Measurements from ENCODE around the gene TUBD1. TPM values are rescaled to one million over a fixed set of nuclear protein-coding genes. Genes with fewer than 3 reads are reported as not detected.
"Not testable (repeated sequence)": the region's sequence is repeated elsewhere in the genome, so short reads cannot be mapped to it uniquely, and the experiment has no call there.

TUBD1 gene
- total RNA-seq, 2 donors from 2014 or later = 6.3 to 8.6 TPM

DNA sequence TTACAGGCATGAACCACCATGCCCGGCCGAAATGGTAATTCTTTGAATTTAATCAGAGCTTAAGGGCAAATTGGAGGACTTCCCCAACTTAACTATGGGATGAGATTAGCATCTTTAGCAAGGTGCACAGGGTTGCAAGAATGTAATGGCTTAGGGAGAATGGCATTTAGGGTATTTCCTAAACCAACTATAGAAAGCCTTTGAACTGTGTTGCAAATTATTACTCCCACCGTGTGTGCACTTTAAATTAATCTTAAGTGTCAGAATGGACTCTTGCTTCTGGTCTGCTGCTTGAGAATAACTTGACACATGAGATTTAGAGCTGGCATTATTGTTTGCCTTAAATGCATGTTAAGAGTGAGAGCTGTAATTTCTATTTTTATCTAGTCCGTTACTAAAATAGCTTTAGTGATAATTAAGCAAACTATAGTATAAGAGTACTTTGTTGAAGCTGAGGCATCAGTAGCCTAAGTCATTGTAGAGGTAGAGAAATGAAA lies 59.8 kb downstream of the TUBD1 start:
- ATAC-seq (no peak), DNase-seq (no peak)
- no peaks in the 10 kb centered on the region for H3K9me3 ChIP-seq (ENCODE audit: control insufficient read depth, low read length, poor library complexity, severe bottlenecking)
- H3K27ac Mint-ChIP-seq = peak overlapping the region; percentile 62
- H3K4me1 Mint-ChIP-seq = peaks cover 35% of the 10 kb centered on the region
- H3K36me3 Mint-ChIP-seq (ENCODE audit: low read depth) = peaks cover 2% of the 10 kb centered on the region
- H3K27me3 Mint-ChIP-seq = no peaks in the 10 kb centered on the region
- H3K4me3 Mint-ChIP-seq = no peak overlapping the region

DNA sequence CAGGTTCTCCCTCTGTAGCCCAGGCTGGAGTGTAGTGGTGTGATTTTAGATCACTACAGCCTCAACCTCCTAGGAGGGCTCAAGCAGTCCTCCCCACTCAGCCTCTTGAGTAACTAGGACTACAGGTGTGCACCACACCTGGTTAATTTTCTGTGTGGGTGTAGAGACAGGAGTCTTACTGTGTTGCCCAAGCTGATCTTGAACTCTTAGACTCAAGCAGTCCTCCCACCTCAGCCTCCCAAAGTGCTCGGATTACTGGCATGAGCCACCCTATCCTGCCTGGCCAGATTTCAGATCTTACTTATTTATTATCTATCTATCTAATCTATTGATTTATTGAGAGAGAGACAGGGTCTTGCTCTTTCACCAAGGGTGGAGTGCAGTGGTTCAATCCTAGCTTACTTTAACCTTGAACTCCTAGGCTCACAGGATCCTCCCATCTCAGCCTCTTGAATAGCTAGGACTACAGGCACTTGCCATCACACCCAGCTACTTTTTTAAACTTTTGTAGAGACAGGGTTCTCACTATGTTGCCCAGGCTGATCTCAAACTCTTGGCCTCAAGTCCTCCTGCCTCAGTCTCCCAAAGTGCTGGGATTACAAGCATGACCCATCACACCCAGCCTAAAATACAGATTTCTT lies 61.8 kb downstream of the TUBD1 start:
- no peak for DNase-seq
- Mint-ChIP-seq H3K4me1 (peaks cover 38% of the 10 kb centered on the region), H3K36me3 (ENCODE audit: low read depth) (no peaks in the 10 kb centered on the region), H3K27ac (peak overlapping the region; percentile 96), H3K27me3 (no peaks in the 10 kb centered on the region), H3K4me3 (no peak overlapping the region)
- ATAC-seq = no peak
- H3K9me3 ChIP-seq (ENCODE audit: control insufficient read depth, low read length, poor library complexity, severe bottlenecking) = peaks cover 4% of the 10 kb centered on the region

DNA sequence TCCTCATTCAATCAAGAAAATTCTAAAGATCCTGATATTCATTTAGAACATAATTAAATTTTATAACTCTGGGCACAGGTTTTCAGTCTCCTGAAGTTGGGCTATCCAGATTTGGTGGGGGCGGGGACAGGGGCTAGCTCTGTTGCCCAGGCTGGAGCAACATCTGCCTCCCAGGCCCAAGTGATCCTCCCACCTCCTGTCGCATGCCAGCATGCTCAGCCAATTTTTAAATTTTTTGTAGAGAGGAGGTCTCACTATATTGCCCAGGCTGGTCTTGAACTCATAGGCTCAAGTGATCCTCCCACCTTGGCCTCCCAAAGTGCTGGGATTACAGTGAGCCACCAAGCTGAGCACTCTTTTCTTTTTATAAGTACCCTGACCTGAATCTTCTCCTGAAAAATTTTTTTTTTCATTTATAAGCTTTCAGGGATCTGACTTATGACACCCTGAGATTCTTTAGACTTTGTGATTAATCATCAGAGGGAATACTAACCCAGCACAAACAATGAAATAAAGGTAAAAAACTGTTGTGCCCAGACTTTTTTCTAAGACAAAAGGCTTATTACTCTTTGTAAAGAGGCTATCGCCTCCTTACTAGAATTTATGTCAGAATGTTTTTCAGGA lies 62.6 kb downstream of the TUBD1 start:
- DNase-seq (no peak), ATAC-seq (no peak)
- Mint-ChIP-seq H3K4me1 (peaks cover 45% of the 10 kb centered on the region), H3K27me3 (no peaks in the 10 kb centered on the region), H3K4me3 (peak overlapping the region; percentile 84), H3K36me3 (ENCODE audit: low read depth) (no peaks in the 10 kb centered on the region), H3K27ac (peak overlapping the region; percentile 96)
- peaks cover 4% of the 10 kb centered on the region for H3K9me3 ChIP-seq (ENCODE audit: control insufficient read depth, low read length, poor library complexity, severe bottlenecking)

DNA sequence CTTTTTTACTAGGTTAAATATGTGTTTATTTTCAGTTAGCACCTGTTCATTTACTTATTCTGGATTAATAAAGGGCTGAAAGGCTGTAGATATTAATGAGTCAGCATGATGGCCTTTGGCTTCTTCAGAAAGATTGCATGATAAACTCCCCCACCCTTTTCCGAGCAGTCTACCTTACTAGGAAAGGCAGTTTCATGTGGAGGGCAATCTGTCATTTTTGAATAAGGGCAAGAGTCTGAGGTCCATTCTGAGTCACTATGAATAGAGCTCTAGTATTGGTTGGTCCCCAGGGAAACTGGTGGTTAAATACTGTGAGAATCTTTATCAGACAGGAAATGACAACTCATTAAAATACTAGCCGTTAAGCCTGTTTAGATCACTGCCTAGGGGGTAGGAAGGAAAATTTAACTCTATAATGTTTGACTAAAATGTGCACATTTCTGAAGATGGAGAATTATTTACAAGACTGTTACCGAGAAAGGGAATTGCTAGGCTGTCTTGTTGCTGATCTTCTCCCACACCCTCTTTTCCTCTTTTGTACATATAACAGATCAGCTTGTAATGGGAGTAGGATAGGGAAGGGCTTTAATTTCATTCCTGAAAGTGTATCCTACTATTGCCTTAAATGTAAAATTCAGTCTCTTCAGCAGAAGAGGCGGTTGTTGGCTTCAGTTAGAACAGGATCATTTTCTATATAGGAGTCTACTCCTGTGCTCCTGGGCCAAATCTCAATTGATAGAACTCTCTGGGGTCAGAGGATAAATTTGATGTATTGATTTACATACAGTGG lies 63.3 kb downstream of the TUBD1 start:
- Mint-ChIP-seq H3K4me3 (peak overlapping the region; percentile 84), H3K27me3 (no peaks in the 10 kb centered on the region), H3K4me1 (peaks cover 45% of the 10 kb centered on the region), H3K27ac (peak overlapping the region; percentile 96), H3K36me3 (ENCODE audit: low read depth) (no peaks in the 10 kb centered on the region)
- peaks cover 4% of the 10 kb centered on the region for H3K9me3 ChIP-seq (ENCODE audit: control insufficient read depth, low read length, poor library complexity, severe bottlenecking)
- ATAC-seq (peak; percentile 62), DNase-seq (no peak)

DNA sequence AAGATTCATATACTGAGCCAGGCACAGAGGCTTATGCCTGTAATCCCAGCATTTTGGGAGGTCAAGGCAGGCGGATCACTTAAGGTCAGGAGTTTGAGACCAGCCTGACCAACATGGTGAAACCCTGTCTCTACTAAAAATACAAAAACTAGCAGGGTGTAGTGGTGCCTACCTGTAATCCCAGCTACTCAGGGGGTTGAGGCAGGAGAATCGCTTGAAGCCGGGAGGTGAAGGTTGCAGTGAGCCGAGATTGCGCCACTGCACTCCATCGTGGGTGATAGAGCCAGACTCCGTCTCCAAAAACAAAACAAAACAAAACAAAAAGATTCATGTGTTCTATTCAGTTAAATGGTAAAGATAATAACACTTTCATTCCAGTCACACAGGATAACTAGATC lies 63.9 kb downstream of the TUBD1 start:
- not testable (repeated sequence) for H3K27me3 Mint-ChIP-seq; H3K36me3 Mint-ChIP-seq (ENCODE audit: low read depth); H3K9me3 ChIP-seq (ENCODE audit: control insufficient read depth, low read length, poor library complexity, severe bottlenecking); DNase-seq
- Mint-ChIP-seq H3K4me1 (peaks cover 45% of the 10 kb centered on the region), H3K4me3 (peak overlapping the region; percentile 84), H3K27ac (peak overlapping the region; percentile 96)
- peak; percentile 43 for ATAC-seq

DNA sequence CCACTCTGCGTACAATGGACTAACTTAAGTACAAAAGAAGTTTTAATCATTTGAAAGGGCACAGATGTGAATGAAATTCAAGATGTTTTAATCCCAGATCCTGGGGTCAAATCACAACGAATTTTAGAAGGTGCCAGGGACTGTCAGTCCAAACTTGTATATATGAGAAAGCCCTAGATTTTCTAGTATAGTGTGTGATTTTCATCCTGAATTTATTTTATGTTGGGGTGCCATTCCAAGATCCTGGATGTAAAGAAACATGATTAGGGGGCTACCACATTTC lies 64.3 kb downstream of the TUBD1 start:
- H3K4me3 Mint-ChIP-seq = peak overlapping the region; percentile 84
- H3K9me3 ChIP-seq (ENCODE audit: control insufficient read depth, low read length, poor library complexity, severe bottlenecking) = peaks cover 4% of the 10 kb centered on the region
- no peaks in the 10 kb centered on the region for H3K27me3 Mint-ChIP-seq
- no peak for ATAC-seq
- peaks cover 45% of the 10 kb centered on the region for H3K4me1 Mint-ChIP-seq
- no peaks in the 10 kb centered on the region for H3K36me3 Mint-ChIP-seq (ENCODE audit: low read depth)
- peak overlapping the region; percentile 96 for H3K27ac Mint-ChIP-seq
- DNase-seq = no peak

DNA sequence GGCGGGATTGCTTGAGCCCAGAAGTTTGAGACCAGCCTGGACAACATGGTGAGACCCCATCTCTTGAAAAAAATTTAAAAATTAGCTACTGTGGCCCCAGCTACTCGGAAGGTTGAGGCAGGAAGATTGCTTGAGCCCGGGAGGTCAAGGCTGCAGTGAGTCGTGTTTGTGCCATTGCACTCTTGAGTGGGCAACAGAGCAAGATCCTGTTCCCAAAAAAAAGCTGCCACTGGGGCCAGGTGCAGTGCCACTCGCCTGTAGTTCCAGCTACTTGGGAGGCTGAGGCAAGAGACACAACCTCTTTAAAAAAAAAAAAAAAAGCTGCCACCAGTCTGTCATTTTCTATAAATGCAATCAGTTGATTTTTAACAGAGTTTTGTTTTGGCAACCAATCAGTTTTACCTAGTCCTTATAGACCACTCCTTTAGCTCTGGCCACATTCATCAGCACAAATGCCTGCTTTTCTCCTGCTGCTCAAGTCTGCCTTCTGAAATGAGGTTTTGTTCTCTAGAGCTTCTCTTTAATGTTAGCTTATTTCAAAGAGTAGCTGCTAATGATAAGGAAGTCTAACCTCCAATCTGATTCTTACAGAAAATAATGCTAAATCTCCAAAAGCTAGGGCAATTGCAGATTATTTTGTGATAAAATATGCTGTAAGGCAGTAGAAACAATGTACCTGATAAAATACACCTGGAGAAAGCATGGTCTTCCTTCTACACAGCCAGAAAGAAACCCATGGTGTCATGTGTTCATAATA lies 64.8 kb downstream of the TUBD1 start:
- peaks cover 4% of the 10 kb centered on the region for H3K9me3 ChIP-seq (ENCODE audit: control insufficient read depth, low read length, poor library complexity, severe bottlenecking)
- ATAC-seq (peak; percentile 46), DNase-seq (no peak)
- no peaks in the 10 kb centered on the region for H3K36me3 Mint-ChIP-seq (ENCODE audit: low read depth)
- no peaks in the 10 kb centered on the region for H3K27me3 Mint-ChIP-seq
- H3K4me1 Mint-ChIP-seq = peaks cover 42% of the 10 kb centered on the region
- peak overlapping the region; percentile 84 for H3K4me3 Mint-ChIP-seq
- peak overlapping the region; percentile 96 for H3K27ac Mint-ChIP-seq

DNA sequence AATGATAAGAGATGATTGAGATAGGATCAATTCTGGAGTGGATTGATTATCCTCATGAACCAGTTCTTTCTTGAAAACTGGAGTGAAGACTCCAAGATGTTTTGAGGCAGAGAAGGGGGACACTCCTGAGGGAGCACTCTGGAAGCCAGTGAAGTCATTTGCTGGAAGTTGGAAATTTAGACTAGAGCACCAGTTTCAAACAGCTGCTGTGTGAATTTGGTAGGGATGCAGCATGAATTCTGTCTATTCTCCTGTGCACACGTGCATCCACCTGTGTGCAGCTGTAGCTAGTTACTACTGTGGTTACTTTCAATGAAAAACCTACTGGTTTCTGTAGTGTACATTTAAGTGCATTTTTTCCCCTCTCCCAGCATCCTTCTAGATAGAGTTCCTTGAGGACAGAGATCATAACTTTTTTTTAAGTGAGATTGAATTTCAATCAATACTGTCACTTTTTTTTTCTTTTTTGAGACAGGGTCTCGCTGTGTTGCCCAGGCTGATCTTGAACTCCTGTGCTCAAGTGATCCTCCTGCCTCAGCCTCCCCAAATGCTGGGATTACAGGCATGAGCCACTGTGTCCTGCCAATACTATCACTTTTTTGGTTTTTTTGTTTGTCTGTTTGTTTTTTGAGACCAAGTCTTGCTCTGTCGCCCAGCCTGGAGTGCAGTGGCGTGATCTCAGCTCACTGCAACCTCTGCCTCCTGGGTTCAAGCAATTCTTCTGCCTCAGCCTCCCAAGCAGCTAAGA lies 65.9 kb downstream of the TUBD1 start:
- H3K9me3 ChIP-seq (ENCODE audit: control insufficient read depth, low read length, poor library complexity, severe bottlenecking) = peaks cover 4% of the 10 kb centered on the region
- Mint-ChIP-seq H3K27ac (peak overlapping the region; percentile 96), H3K4me3 (peak overlapping the region; percentile 74), H3K27me3 (no peaks in the 10 kb centered on the region), H3K36me3 (ENCODE audit: low read depth) (no peaks in the 10 kb centered on the region), H3K4me1 (peaks cover 39% of the 10 kb centered on the region)
- ATAC-seq = no peak
- no peak for DNase-seq

DNA sequence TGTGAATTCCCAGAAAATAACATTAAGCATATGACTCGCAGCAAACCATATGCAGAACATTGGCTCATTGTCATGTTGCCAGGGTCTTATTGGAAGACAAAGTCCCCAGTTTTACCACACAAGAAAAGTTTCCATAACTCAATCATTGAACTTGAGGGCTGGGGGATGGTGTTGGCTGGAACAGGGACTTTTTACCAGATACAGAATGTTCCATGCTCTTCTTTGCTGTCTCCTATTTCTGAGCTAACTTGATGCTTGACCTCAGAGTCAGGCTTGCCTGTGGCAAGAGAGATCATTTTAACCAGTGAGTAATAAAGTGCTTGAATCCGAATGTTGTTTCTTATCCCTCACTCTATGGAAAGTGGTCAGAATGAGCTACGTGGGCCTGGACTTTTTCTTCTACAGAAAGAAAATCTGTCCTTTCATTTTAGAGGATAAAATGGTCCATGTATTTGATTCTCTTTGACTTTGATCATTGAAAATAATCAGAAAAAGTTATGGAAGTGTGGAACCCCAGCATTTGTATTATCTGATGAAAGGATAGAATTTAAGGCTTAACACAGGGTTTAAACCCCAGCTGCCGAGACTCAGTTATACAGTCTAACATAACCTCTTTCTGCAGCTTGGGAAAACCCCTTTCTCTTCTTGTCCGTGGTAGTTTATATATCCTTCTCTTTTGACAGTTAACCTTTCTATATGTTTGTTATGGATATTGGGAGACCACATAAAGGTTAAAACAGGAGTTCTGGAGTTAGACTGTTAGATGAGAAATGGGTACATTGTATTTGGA lies 67.0 kb downstream of the TUBD1 start:
- H3K27me3 Mint-ChIP-seq = no peaks in the 10 kb centered on the region
- H3K4me1 Mint-ChIP-seq = peaks cover 37% of the 10 kb centered on the region
- DNase-seq = no peak
- H3K36me3 Mint-ChIP-seq (ENCODE audit: low read depth) = no peaks in the 10 kb centered on the region
- H3K9me3 ChIP-seq (ENCODE audit: control insufficient read depth, low read length, poor library complexity, severe bottlenecking) = peaks cover 4% of the 10 kb centered on the region
- H3K4me3 Mint-ChIP-seq = peak overlapping the region; percentile 74
- ATAC-seq = peak; percentile 63
- H3K27ac Mint-ChIP-seq = peak overlapping the region; percentile 96

DNA sequence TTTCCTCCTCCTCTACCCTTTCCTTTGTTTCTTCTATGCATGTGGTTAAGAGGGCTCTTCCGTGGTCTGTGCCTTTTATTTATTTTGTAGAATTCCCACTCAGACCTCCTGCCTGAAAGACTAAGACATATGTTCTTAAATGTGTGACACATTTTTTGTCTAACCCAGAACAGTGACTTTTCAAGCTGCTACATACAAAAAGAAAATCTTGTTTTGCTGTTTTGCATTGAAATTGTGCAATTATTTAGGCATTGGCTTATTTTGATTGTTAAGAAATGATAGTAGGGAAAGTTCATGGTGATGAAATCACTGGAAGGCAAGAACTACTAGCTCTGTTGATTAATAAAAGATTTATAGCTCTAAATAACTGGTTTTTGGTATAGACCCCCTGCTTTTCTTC lies 76.8 kb downstream of the TUBD1 start:
- Mint-ChIP-seq H3K36me3 (ENCODE audit: low read depth) (peaks cover 14% of the 10 kb centered on the region), H3K27me3 (no peaks in the 10 kb centered on the region), H3K27ac (no peak overlapping the region), H3K4me1 (peaks cover 12% of the 10 kb centered on the region), H3K4me3 (no peak overlapping the region)
- H3K9me3 ChIP-seq (ENCODE audit: control insufficient read depth, low read length, poor library complexity, severe bottlenecking) = no peaks in the 10 kb centered on the region
- DNase-seq = no peak
- ATAC-seq = no peak

DNA sequence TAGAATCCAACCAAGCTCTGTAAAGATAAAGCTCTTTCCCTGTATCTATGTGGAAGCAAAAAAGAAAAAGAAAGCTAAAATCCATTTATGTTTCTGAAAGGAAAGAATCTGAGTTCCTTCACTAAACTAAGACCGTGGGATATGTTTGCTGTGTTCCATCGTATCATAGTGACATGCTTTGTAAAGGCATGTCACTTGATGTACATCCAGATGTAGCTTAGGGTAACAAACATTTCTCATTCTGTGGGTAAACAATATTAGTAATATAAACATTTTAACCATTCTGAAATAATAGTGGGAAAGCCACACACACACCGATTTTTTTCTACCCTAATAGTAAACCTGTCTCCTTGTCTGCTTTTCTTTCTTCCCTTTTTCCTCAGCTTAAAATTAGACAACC lies 78.1 kb downstream of the TUBD1 start:
- no peak for DNase-seq
- ATAC-seq = no peak
- H3K9me3 ChIP-seq (ENCODE audit: control insufficient read depth, low read length, poor library complexity, severe bottlenecking) = no peaks in the 10 kb centered on the region
- Mint-ChIP-seq H3K4me3 (no peak overlapping the region), H3K27ac (peak overlapping the region; percentile 45), H3K36me3 (ENCODE audit: low read depth) (peaks cover 8% of the 10 kb centered on the region), H3K4me1 (peaks cover 5% of the 10 kb centered on the region), H3K27me3 (no peaks in the 10 kb centered on the region)

DNA sequence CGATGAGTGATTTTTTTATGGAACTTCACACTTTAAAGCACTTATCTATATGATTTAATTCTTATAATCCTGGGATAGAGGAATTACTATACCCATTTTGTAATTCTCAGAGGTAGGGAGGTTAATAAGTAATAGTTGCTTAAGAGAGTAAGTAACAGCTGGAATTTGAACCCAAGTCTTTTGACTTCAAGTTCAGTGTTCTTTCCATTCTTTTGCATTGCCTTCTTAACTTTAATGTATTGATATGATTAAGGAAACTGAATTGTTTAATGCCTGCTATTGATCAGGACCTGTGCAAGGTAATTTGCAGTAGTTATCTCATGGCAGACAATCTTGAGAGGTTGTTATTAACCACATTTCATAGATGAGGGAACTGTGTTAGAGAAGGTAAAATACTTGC lies 78.5 kb downstream of the TUBD1 start:
- no peaks in the 10 kb centered on the region for H3K9me3 ChIP-seq (ENCODE audit: control insufficient read depth, low read length, poor library complexity, severe bottlenecking)
- Mint-ChIP-seq H3K4me1 (peaks cover 5% of the 10 kb centered on the region), H3K36me3 (ENCODE audit: low read depth) (peaks cover 8% of the 10 kb centered on the region), H3K4me3 (no peak overlapping the region), H3K27me3 (no peaks in the 10 kb centered on the region), H3K27ac (peak overlapping the region; percentile 45)
- DNase-seq = no peak
- ATAC-seq = no peak
